ENCODE data around the gene CCDC136.

DNA sequence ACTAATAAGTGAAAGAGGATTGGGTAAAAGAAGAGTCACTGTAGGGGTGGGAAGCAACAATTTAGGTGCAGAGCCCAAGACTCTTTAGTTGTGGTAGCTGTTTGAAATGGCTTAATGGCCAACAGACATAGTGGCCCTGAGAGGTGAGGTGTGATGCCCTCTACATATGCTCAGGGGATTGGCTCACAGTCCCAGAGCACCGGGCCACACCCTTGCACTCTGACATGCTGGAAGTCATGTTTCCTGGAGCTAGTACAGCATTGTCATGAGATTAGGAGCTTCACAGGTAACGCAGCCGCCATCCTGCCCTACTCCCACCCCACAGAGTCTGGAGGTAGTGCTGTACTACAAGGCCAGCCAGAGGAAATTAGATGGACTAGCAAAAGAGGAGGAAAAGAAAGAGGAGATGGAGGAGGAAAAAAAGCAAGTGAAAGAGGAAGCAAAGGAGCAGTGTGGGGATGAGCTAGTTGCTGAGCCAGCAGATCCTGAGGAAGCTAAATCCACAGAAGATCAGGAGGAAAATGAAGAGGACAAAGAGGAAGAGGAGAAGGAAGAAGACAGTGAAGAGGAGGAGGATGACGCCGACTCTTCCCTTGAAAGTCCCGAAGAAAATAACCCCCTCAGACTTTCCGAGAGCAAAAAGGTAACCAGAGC is 23.6 kb downstream of the CCDC136 start:
- TF ChIP-seq ZNF274 (IDR thresholded peaks at IDR 0.05; ENCODE audit: low read depth, low read length) (no peak), YY1 (IDR thresholded peaks at IDR 0.05; ENCODE audit: insufficient read depth, insufficient read length) (no peak), SUZ12 (IDR thresholded peaks at IDR 0.05; ENCODE audit: extremely low read depth, insufficient read depth, insufficient read length) (no peak)
